ENCODE results near the gene IRF2BP1.

DNA sequence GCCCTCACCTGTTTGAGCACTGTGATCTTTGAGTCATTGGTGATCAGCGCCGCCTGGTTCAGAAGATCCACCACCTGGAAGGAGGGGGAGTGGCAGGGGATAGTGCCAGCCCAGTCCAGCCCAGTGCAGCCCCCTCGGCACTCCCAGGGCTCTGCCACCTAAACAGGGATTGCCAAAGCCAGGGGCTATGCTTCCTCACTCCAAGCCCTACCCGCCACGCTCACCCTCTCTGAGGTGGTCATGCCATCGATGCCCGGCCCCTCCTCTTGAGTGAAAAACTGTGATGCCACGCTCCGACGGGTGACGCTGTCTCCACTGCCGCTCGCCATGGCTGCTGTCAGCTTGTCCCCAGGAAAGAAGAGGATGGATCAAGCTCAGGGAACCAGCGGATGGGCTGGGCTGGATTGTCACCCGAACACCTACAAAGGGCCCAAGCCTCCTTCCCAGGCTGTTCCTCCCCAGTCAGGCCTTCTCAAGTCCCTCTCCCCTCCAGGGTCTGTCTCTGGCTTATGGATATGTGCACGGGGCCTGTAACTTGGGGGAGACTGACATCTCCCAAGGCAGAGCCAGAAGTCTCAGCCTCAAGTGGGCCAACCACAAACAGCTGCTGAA is 31.7 kb downstream of the IRF2BP1 start:
- TF ChIP-seq, protein P1, sequence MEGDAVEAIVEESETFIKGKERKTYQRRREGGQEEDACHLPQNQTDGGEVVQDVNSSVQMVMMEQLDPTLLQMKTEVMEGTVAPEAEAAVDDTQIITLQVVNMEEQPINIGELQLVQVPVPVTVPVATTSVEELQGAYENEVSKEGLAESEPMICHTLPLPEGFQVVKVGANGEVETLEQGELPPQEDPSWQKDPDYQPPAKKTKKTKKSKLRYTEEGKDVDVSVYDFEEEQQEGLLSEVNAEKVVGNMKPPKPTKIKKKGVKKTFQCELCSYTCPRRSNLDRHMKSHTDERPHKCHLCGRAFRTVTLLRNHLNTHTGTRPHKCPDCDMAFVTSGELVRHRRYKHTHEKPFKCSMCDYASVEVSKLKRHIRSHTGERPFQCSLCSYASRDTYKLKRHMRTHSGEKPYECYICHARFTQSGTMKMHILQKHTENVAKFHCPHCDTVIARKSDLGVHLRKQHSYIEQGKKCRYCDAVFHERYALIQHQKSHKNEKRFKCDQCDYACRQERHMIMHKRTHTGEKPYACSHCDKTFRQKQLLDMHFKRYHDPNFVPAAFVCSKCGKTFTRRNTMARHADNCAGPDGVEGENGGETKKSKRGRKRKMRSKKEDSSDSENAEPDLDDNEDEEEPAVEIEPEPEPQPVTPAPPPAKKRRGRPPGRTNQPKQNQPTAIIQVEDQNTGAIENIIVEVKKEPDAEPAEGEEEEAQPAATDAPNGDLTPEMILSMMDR (IDR thresholded peaks at IDR 0.05): no peak
- TF ChIP-seq ZFX (IDR thresholded peaks at IDR 0.05; ENCODE audit: borderline replicate concordance): no peak
